DOHH2 (cell line): ENCODE measurements around the gene IL22.

ENCODE experiments used
- H3F3A ChIP-seq: fragments of 200-600 bp; sonication (generic), shearing (Covaris generic); 2 replicates; pipeline ENCODE4 v1.6.0; 2016; ENCODE audit warnings: antibody characterized with exemption, mild to moderate bottlenecking; ENCODE audit not compliant: control insufficient read depth, insufficient read depth
- H3K27ac ChIP-seq: fragments of 200-600 bp; sonication (generic); 2 replicates; pipeline ENCODE4 v1.5.1; 2014; ENCODE audit warnings: low read depth, mild to moderate bottlenecking, low read length, moderate library complexity
- H3K27me3 ChIP-seq: fragments of 200-600 bp; sonication (generic); 2 replicates; pipeline ENCODE4 v1.6.1; 2014; ENCODE audit warnings: mild to moderate bottlenecking, low read length, mixed read lengths; ENCODE audit not compliant: control insufficient read depth
- H3K36me3 ChIP-seq: fragments of 200-600 bp; sonication (generic); 2 replicates; pipeline ENCODE4 v1.6.1; 2014; ENCODE audit warnings: mild to moderate bottlenecking, low read length, moderate library complexity, mixed read lengths; ENCODE audit not compliant: control insufficient read depth
- H3K4me1 ChIP-seq: fragments of 200-600 bp; sonication (generic); 2 replicates; pipeline ENCODE4 v1.6.1; 2014; ENCODE audit warnings: mild to moderate bottlenecking, low read length, mixed read lengths; ENCODE audit not compliant: control insufficient read depth
- H3K4me2 ChIP-seq: fragments of 200-600 bp; sonication (generic); 2 replicates; pipeline ENCODE4 v1.6.0; 2014; ENCODE audit warnings: mild to moderate bottlenecking, low read length, moderate library complexity
- H3K4me3 ChIP-seq: fragments of 200-600 bp; sonication (generic); 2 replicates; pipeline ENCODE4 v1.5.1; 2014; ENCODE audit warnings: mild to moderate bottlenecking, low read length, mixed read lengths
- H3K79me2 ChIP-seq: fragments of 200-600 bp; sonication (generic); 2 replicates; pipeline ENCODE4 v1.6.1; 2014; ENCODE audit warnings: mild to moderate bottlenecking, low read length, mixed read lengths; ENCODE audit not compliant: control insufficient read depth
- H3K9me2 ChIP-seq: fragments of 200-600 bp; sonication (generic); replicated peaks from 2 replicates; pipeline ENCODE4 v1.6.1; 2014; ENCODE audit warnings: mild to moderate bottlenecking, low read length, mixed read lengths; ENCODE audit not compliant: control insufficient read depth
- H3K9me3 ChIP-seq: fragments of 200-600 bp; sonication (generic); 2 replicates; pipeline ENCODE4 v1.6.1; 2014; ENCODE audit warnings: antibody characterized with exemption, low read length, mixed read lengths; ENCODE audit not compliant: control insufficient read depth, insufficient read depth
- H4K20me1 ChIP-seq: fragments of 200-600 bp; sonication (generic); 2 replicates; pipeline ENCODE4 v1.6.0; 2014; ENCODE audit warnings: low read depth, mild to moderate bottlenecking, antibody characterized with exemption, low read length, moderate library complexity; ENCODE audit not compliant: control insufficient read depth, insufficient read depth
- CTCF ChIP-seq: fragments of 200-600 bp; sonication (generic); IDR thresholded peaks from one replicate; pipeline ENCODE4 v1.5.1; 2014; ENCODE audit warnings: antibody characterized with exemption, mild to moderate bottlenecking, low read depth, low read length; ENCODE audit not compliant: poor library complexity, severe bottlenecking
- EZH2phosphoT487 ChIP-seq: fragments of 200-600 bp; sonication (generic); IDR thresholded peaks from 2 replicates; pipeline ENCODE4 v1.6.1; 2017; ENCODE audit warnings: borderline replicate concordance, mild to moderate bottlenecking, antibody characterized with exemption, low read length, moderate library complexity, mixed read lengths

Gene IL22

GRCh38 chr12:68225576-68226476 is 27.6 kb downstream of the IL22 start, which contains the start of gene IL26:
Gene IL26 (minus strand): TSS chr12:68225810. CDS start chr12:68225756, 54 bp downstream.
- H4K20me1 ChIP-seq, result no peaks in the 10 kb centered on the region
- no peaks in the 10 kb centered on the region for H3K9me2 ChIP-seq
- H3K27me3 ChIP-seq, result peaks cover 6% of the 10 kb centered on the region; the same call in 1 of the 2 replicates
- H3K4me2 ChIP-seq, result no peak within 1 kb of the TSS
- no peaks in the 10 kb centered on the region for H3F3A ChIP-seq
- H3K4me3 ChIP-seq, result no peak within 1 kb of the TSS
- peaks cover 7% of the 10 kb centered on the region for H3K4me1 ChIP-seq
- TF ChIP-seq EZH2phosphoT487, result no peak
- no peak for TF ChIP-seq CTCF
- H3K79me2 ChIP-seq, result no peaks in the 10 kb centered on the region
- H3K36me3 ChIP-seq, result no peaks in the 10 kb centered on the region
- no peak within 1 kb of the TSS for H3K27ac ChIP-seq
- H3K9me3 ChIP-seq, result no peaks in the 10 kb centered on the region

GRCh38 chr12:68224613-68225285 is 28.7 kb downstream of the IL22 start:
- Histone ChIP-seq H3K9me2 (no peaks in the 10 kb centered on the region), H3K4me1 (peaks cover 7% of the 10 kb centered on the region), H3K9me3 (no peaks in the 10 kb centered on the region), H3K4me2 (no peak overlapping the region), H3K79me2 (no peaks in the 10 kb centered on the region), H3K4me3 (no peak overlapping the region), H3K27ac (no peak overlapping the region), H3K27me3 (peaks cover 6% of the 10 kb centered on the region; the same call in 1 of the 2 replicates), H4K20me1 (no peaks in the 10 kb centered on the region), H3K36me3 (no peaks in the 10 kb centered on the region), H3F3A (no peaks in the 10 kb centered on the region)
- TF ChIP-seq EZH2phosphoT487 (no peak), CTCF (no peak)

- peak overlapping the region; percentile 44 for H3K4me2 ChIP-seq
- no peak overlapping the region for H3K27ac ChIP-seq
- no peaks in the 10 kb centered on the region for H3K36me3 ChIP-seq
- H3K4me3 ChIP-seq, result no peak overlapping the region
- no peaks in the 10 kb centered on the region for H3K79me2 ChIP-seq
- no peaks in the 10 kb centered on the region for H3K9me2 ChIP-seq
- no peaks in the 10 kb centered on the region for H3F3A ChIP-seq
- H3K4me1 ChIP-seq, result peaks cover 7% of the 10 kb centered on the region
- peaks cover 6% of the 10 kb centered on the region; the same call in 1 of the 2 replicates for H3K27me3 ChIP-seq
- H3K9me3 ChIP-seq, result no peaks in the 10 kb centered on the region
- TF ChIP-seq CTCF, result peak; percentile 85
- TF ChIP-seq EZH2phosphoT487, result no peak
- no peaks in the 10 kb centered on the region for H4K20me1 ChIP-seq
Measured at GRCh38 chr12:68223067-68223747, 30.2 kb downstream of the IL22 start.
